Ovary (tissue), 3 donors: Measurements from ENCODE around the gene ST7.

Source experiments
- EP300 ChIP-seq: sonication (generic); formaldehyde crosslinking; IDR thresholded peaks from one replicate; pipeline ENCODE4 v1.6.1; 2017; ENCODE audit warnings: antibody characterized with exemption
- POLR2A ChIP-seq: fragments of 450-650 bp; IDR thresholded peaks from one replicate; pipeline ENCODE4 v1.6.1; 2017; ENCODE audit warnings: antibody characterized with exemption, mild to moderate bottlenecking, moderate library complexity
- TF ChIP-seq, protein P1 (sequence below), 3 donors: fragments of 450-650 bp in 2 of 3; fragments of 200-600 bp in 1 of 3; IDR thresholded peaks; one replicate each; pipeline versions ENCODE4 v1.5.1 to v1.8.0; 2016 to 2022; ENCODE audit warnings: antibody characterized with exemption in 3 of 3, mild to moderate bottlenecking in 1 of 3
- donor health status: DM: no; HTN: no; CAD: no.

DNA sequence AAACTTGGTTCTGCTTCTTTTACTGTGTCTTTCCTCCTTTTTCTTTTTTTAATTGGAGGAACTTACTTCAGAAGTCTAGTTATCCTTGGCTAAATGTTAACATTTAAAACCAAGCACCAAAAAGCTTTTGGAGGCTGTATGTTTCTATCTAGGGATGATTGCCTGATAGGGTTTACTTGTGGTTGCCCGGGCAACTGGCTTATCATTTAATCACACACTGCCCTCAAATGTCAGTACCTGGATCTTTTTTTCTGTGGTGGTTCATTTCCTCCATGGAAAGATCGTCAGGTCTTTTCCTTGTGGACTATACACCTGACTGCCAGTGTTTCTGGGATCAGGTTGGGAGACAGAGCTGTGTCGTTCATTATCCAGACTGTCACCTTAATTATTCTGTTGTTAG lies 196.4 kb downstream of the ST7 start:
- TF ChIP-seq, protein P1, sequence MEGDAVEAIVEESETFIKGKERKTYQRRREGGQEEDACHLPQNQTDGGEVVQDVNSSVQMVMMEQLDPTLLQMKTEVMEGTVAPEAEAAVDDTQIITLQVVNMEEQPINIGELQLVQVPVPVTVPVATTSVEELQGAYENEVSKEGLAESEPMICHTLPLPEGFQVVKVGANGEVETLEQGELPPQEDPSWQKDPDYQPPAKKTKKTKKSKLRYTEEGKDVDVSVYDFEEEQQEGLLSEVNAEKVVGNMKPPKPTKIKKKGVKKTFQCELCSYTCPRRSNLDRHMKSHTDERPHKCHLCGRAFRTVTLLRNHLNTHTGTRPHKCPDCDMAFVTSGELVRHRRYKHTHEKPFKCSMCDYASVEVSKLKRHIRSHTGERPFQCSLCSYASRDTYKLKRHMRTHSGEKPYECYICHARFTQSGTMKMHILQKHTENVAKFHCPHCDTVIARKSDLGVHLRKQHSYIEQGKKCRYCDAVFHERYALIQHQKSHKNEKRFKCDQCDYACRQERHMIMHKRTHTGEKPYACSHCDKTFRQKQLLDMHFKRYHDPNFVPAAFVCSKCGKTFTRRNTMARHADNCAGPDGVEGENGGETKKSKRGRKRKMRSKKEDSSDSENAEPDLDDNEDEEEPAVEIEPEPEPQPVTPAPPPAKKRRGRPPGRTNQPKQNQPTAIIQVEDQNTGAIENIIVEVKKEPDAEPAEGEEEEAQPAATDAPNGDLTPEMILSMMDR (IDR thresholded peaks at IDR 0.05): no peak
- TF ChIP-seq POLR2A (no peak), EP300 (no peak)
